NCI-H82 treated with DMSO at 0.1 percent for 48 hours (cell line): ENCODE data around the gene CYP27A1.
"Not testable (repeated sequence)": the region's sequence is repeated elsewhere in the genome, so short reads cannot be mapped to it uniquely, and the experiment has no call there.

Experiments used
- DNase-seq: peaks from one replicate; lab custom pipeline; 2025; ENCODE audit not compliant: unreplicated experiment; lab: John Stamatoyannopoulos, UW

Gene CYP27A1

GRCh38 chr2:218772759-218773158, 9.2 kb upstream of the CYP27A1 start:
- not testable (repeated sequence) for DNase-seq

- DNase-seq, result no peak
These were observed 8.1 kb upstream of the CYP27A1 start for GRCh38 chr2:218773881-218774280.

GRCh38 chr2:218776488-218776887, 5.5 kb upstream of the CYP27A1 start:
- no peak for DNase-seq

- DNase-seq, result no peak
These were observed 4.5 kb upstream of the CYP27A1 start for GRCh38 chr2:218777276-218777990.

- DNase-seq, result no peak
These were observed 1.9 kb upstream of the CYP27A1 start for GRCh38 chr2:218780046-218780445.

GRCh38 chr2:218780851-218781690, 876 bp upstream of the CYP27A1 start:
- DNase-seq, result no peak

GRCh38 chr2:218782528-218782844, 539 bp downstream of the CYP27A1 start:
- no peak for DNase-seq

- DNase-seq, result no peak
These were observed 1.7 kb downstream of the CYP27A1 start for GRCh38 chr2:218783688-218784087.

- no peak for DNase-seq
These were observed 3.2 kb downstream of the CYP27A1 start for GRCh38 chr2:218785103-218785502.

GRCh38 chr2:218786133-218786532, 4.2 kb downstream of the CYP27A1 start:
- no peak for DNase-seq

GRCh38 chr2:218788529-218789255, 6.7 kb downstream of the CYP27A1 start:
- no peak for DNase-seq

- no peak for DNase-seq
These were observed 10.5 kb downstream of the CYP27A1 start for GRCh38 chr2:218792433-218792832.

- DNase-seq, result no peak
These were observed 14.7 kb downstream of the CYP27A1 start for GRCh38 chr2:218796691-218797090.

- DNase-seq, result no peak
These were observed 17.0 kb downstream of the CYP27A1 start for GRCh38 chr2:218798767-218799504.

GRCh38 chr2:218799990-218800389, 18.0 kb downstream of the CYP27A1 start:
- no peak for DNase-seq

GRCh38 chr2:218802386-218802994, 20.5 kb downstream of the CYP27A1 start:
- no peak for DNase-seq

- DNase-seq, result no peak
These were observed 22.9 kb downstream of the CYP27A1 start for GRCh38 chr2:218804817-218805216.

GRCh38 chr2:218805627-218806026, 23.7 kb downstream of the CYP27A1 start:
- no peak for DNase-seq

- DNase-seq, result no peak
These were observed 24.5 kb downstream of the CYP27A1 start for GRCh38 chr2:218806346-218806978.

GRCh38 chr2:218807626-218808025, 25.7 kb downstream of the CYP27A1 start:
- DNase-seq, result no peak
